HCT116 (cell line): Measurements from ENCODE around the gene HEATR5A. TPM values are rescaled to one million over a fixed set of nuclear protein-coding genes. Genes with fewer than 3 reads are reported as not detected.

Source experiments
- ATAC-seq: fragments of 200-7000 bp; cut with Tn5 transposase; 2 replicates; pipeline ENCODE4 v1.9.1; 2020; ENCODE audit warnings: mild to moderate bottlenecking, moderate library complexity
- BruUV-seq: library from RNA; stranded (reverse); fragments of 400-500 nt; replicated peaks from 2 replicates; lab custom pipeline; 2021; lab: Mats Ljungman, UMichigan
- CTCF ChIA-PET: fragments of 300-600 bp; sonication (Branson Sonifier 250); formaldehyde crosslinking; loops from one replicate; lab custom pipeline; 2021; ENCODE audit warnings: antibody characterized with exemption; lab: Charles Lee
- POLR2A ChIA-PET: fragments of 300-600, 350-600 bp; sonication (Branson Sonifier 250); formaldehyde crosslinking; loops from one replicate; lab custom pipeline; 2021; ENCODE audit warnings: antibody characterized with exemption; lab: Charles Lee
- RAD21 ChIA-PET, 2 experiments: fragments of 300-600 bp; sonication (Branson Sonifier 250); formaldehyde crosslinking; loops; one replicate each; lab custom pipeline; 2023; ENCODE audit warnings: low total read pairs in 2 of 2; ENCODE audit not compliant: uncharacterized antibody in 2 of 2, unreplicated experiment in 2 of 2, low non-redundant PET in 1 of 2; lab: Charles Lee
- DNase-seq: peaks from one replicate; pipeline ENCODE4 v3.0.0-alpha.2; 2010; ENCODE audit warnings: low read depth, low spot score
- H2AFZ ChIP-seq: fragments of 200-600 bp; shearing (Covaris generic), sonication (generic); 2 replicates; pipeline ENCODE4 v1.6.1; 2017; ENCODE audit warnings: low read depth, mixed run types, mixed read lengths, antibody characterized with exemption, low read length; ENCODE audit not compliant: poor library complexity, severe bottlenecking
- H3K27ac ChIP-seq: 2 replicates; pipeline ENCODE4 v1.5.1; 2012; ENCODE audit warnings: low read depth, low read length
- H3K27me3 ChIP-seq: fragments of 200-600 bp; sonication (generic); 2 replicates; pipeline ENCODE4 v1.6.1; 2016; ENCODE audit warnings: mixed run types, low read length, mixed read lengths; ENCODE audit not compliant: insufficient read depth
- H3K36me3 ChIP-seq, 2 experiments: fragments of 200-500 bp in 1 of 2; fragments of 200-600 bp in 1 of 2; sonication (Bioruptor generic) in 1 of 2; sonication (generic) in 1 of 2; 2 replicates each; pipeline versions ENCODE4 v1.5.1 to v1.6.1; 2014 to 2016; ENCODE audit warnings: low read length in 2 of 2, inconsistent platforms in 1 of 2, mixed read lengths in 1 of 2, mixed run types in 1 of 2; ENCODE audit not compliant: insufficient read depth in 2 of 2, control insufficient read depth in 1 of 2
- H3K4me1 ChIP-seq, 2 experiments: fragments of 200-600 bp in 1 of 2; sonication (generic) in 1 of 2; 2 replicates each; pipeline versions ENCODE4 v1.5.1 to v1.6.1; 2012 to 2017; ENCODE audit warnings: low read length in 2 of 2, inconsistent platforms in 1 of 2, mild to moderate bottlenecking in 1 of 2, mixed read lengths in 1 of 2, mixed run types in 1 of 2, moderate library complexity in 1 of 2; ENCODE audit not compliant: insufficient read depth in 2 of 2, control insufficient read depth in 1 of 2
- H3K4me2 ChIP-seq: fragments of 200-600 bp; sonication (generic); 2 replicates; pipeline ENCODE4 v1.6.1; 2017; ENCODE audit warnings: mixed run types, low read length, mixed read lengths
- H3K4me3 ChIP-seq, 2 experiments: fragments of 200-600 bp in 1 of 2; sonication (generic) in 1 of 2; replicated peaks in 1 of 2; 2 replicates each; pipeline ENCODE4 v1.5.1; 2011 to 2016; ENCODE audit warnings: low read length in 2 of 2, control low read depth in 1 of 2, low read depth in 1 of 2, mild to moderate bottlenecking in 1 of 2, mixed read lengths in 1 of 2, mixed run types in 1 of 2
- H3K79me2 ChIP-seq: fragments of 200-600 bp; sonication (generic); 2 replicates; pipeline ENCODE4 v1.6.1; 2017; ENCODE audit warnings: mild to moderate bottlenecking, mixed run types, low read length, moderate library complexity, mixed read lengths; ENCODE audit not compliant: insufficient read depth
- H3K9ac ChIP-seq: fragments of 200-600 bp; sonication (generic); 2 replicates; pipeline ENCODE4 v1.6.1; 2016; ENCODE audit warnings: low read length, mixed read lengths
- H3K9me2 ChIP-seq: fragments of 200-600 bp; sonication (generic), shearing (Covaris generic); 2 replicates; pipeline ENCODE4 v1.6.1; 2017; ENCODE audit warnings: mixed run types, mild to moderate bottlenecking, moderate library complexity; ENCODE audit not compliant: insufficient read depth
- H3K9me3 ChIP-seq, 2 experiments: fragments of 200-500 bp in 1 of 2; fragments of 200-600 bp in 1 of 2; sonication (Bioruptor generic) in 1 of 2; sonication (generic) in 1 of 2; 2 replicates each; pipeline ENCODE4 v1.6.1; 2014 to 2017; ENCODE audit warnings: low read length in 2 of 2, mixed read lengths in 2 of 2, inconsistent platforms in 1 of 2, low read depth in 1 of 2, mild to moderate bottlenecking in 1 of 2, mixed run types in 1 of 2, moderate library complexity in 1 of 2; ENCODE audit not compliant: control insufficient read depth in 1 of 2, insufficient read depth in 1 of 2
- H4K20me1 ChIP-seq: fragments of 200-600 bp; sonication (generic), shearing (Covaris generic); 2 replicates; pipeline ENCODE4 v1.6.1; 2017; ENCODE audit warnings: mixed run types, mild to moderate bottlenecking, moderate library complexity; ENCODE audit not compliant: insufficient read depth
- ATF3 ChIP-seq: IDR thresholded peaks from 2 replicates; pipeline ENCODE4 v1.6.1; 2012
- CEBPB ChIP-seq: IDR thresholded peaks from 2 replicates; pipeline ENCODE4 v1.6.1; 2012; ENCODE audit warnings: low read depth
- CTCF ChIP-seq, 3 experiments: fragments of 200-600 bp in 1 of 3; sonication (generic) in 1 of 3; IDR thresholded peaks in 2 of 3; conservative IDR thresholded peaks in 1 of 3; 2 replicates each; pipeline ENCODE4 v1.5.1; 2012 to 2017; ENCODE audit warnings: low read depth in 2 of 3, low read length in 2 of 3, antibody characterized with exemption in 1 of 3, borderline replicate concordance in 1 of 3, control low read depth in 1 of 3, mild to moderate bottlenecking in 1 of 3, mixed read lengths in 1 of 3, mixed run types in 1 of 3, moderate library complexity in 1 of 3; ENCODE audit not compliant: insufficient read depth in 1 of 3
- EGR1 ChIP-seq: IDR thresholded peaks from 2 replicates; pipeline ENCODE4 v1.6.1; 2012; ENCODE audit warnings: low read depth
- ELF1 ChIP-seq: IDR thresholded peaks from 2 replicates; pipeline ENCODE4 v1.6.1; 2012; ENCODE audit warnings: low read depth, borderline replicate concordance
- EZH2 ChIP-seq: fragments of 200-600 bp; sonication (generic); IDR thresholded peaks from 2 replicates; pipeline ENCODE4 v1.6.1; 2017; ENCODE audit warnings: antibody characterized with exemption, mixed run types
- EZH2phosphoT487 ChIP-seq: fragments of 200-600 bp; IDR thresholded peaks from 2 replicates; pipeline ENCODE4 v1.6.1; 2018; ENCODE audit warnings: antibody characterized with exemption, borderline replicate concordance
- FOSL1 ChIP-seq: IDR thresholded peaks from 2 replicates; pipeline ENCODE4 v1.6.1; 2012; ENCODE audit warnings: low read depth
- JUND ChIP-seq: IDR thresholded peaks from 2 replicates; pipeline ENCODE4 v1.6.1; 2012
- MAX ChIP-seq: IDR thresholded peaks from 2 replicates; pipeline ENCODE4 v1.6.1; 2012
- POLR2A ChIP-seq: IDR thresholded peaks from 2 replicates; pipeline ENCODE4 v1.7.0; 2011; ENCODE audit warnings: borderline replicate concordance; ENCODE audit not compliant: insufficient read depth, insufficient read length; ENCODE audit errors: extremely low read depth
- POLR2AphosphoS5 ChIP-seq: IDR thresholded peaks from 2 replicates; pipeline ENCODE4 v1.6.1; 2011; ENCODE audit warnings: mild to moderate bottlenecking, low read depth, low read length, moderate library complexity
- REST ChIP-seq: IDR thresholded peaks from 2 replicates; pipeline ENCODE4 v1.6.1; 2012; ENCODE audit warnings: low read depth
- SIN3A ChIP-seq: IDR thresholded peaks from 2 replicates; pipeline ENCODE4 v1.6.1; 2012; ENCODE audit warnings: low read depth
- SP1 ChIP-seq: IDR thresholded peaks from 2 replicates; pipeline ENCODE4 v1.6.1; 2012; ENCODE audit warnings: low read depth
- ZBTB33 ChIP-seq: IDR thresholded peaks from 2 replicates; pipeline ENCODE4 v1.6.1; 2011; ENCODE audit warnings: mild to moderate bottlenecking, low read length, moderate library complexity; ENCODE audit not compliant: insufficient replicate concordance; ENCODE audit errors: extremely low read depth
- ZNF274 ChIP-seq: fragments of 200-500 bp; sonication (Bioruptor generic); IDR thresholded peaks from 2 replicates; pipeline ENCODE4 v1.6.1; 2014; ENCODE audit warnings: mild to moderate bottlenecking, low read depth, low read length, inconsistent platforms
- intact Hi-C: fragments of 100-400 bp; cut with micrococcal nuclease; formaldehyde crosslinking; loops from 2 replicates; pipeline ENCODE4 v1.10.0; 2022
- total RNA-seq: library from RNA; stranded (reverse); gene quantifications from one replicate; pipeline ENCODE4 v1.2.1, GENCODE V29; 2021; ENCODE audit not compliant: unreplicated experiment

HEATR5A gene
- total RNA-seq, 1 experiment from 2014 or later = 20.9 TPM

- no peak for TF ChIP-seq CTCF (IDR thresholded peaks at IDR 0.05 in 2 of 3, conservative IDR thresholded peaks at IDR 0.05 in 1 of 3; ENCODE audit: borderline replicate concordance in 1 of 3, insufficient read depth in 1 of 3, low read depth in 2 of 3, low read length in 2 of 3)
Observed at GRCh38 chr14:31363331-31364073, 56.8 kb downstream of the HEATR5A start (continued).

- POLR2A ChIA-PET = no interaction called here
- BruUV-seq = no TSS peak
- H3K9me3 ChIP-seq = no peaks in the 10 kb centered on the region
- TF ChIP-seq POLR2AphosphoS5 (no peak), SIN3A (no peak), ATF3 (no peak), EZH2phosphoT487 (no peak), POLR2A (no peak), ELF1 (no peak), MAX (no peak), SP1 (no peak), FOSL1 (no peak), EZH2 (no peak), CEBPB (no peak), JUND (no peak), REST (no peak), EGR1 (no peak), ZBTB33 (no peak), ZNF274 (no peak)
Observed at GRCh38 chr14:31362746-31363145, 57.6 kb downstream of the HEATR5A start.

More at GRCh38 chr14:31362746-31363145, 57.6 kb downstream of the HEATR5A start:
- Histone ChIP-seq H3K9me2 (no peaks in the 10 kb centered on the region), H3K4me2 (0 out of 2 replicates have a peak overlapping the region, but pooled peaks have one; percentile 6), H3K27ac (no peak overlapping the region), H3K36me3 (no peaks in the 10 kb centered on the region; a peak in 1 of 4 replicates), H3K4me1 (peaks cover 0 to 19% of the 10 kb centered on the region in 2 experiments; a peak in 2 of 4 replicates), H3K79me2 (no peaks in the 10 kb centered on the region), H3K27me3 (no peaks in the 10 kb centered on the region), H4K20me1 (no peaks in the 10 kb centered on the region), H3K4me3 (no peak overlapping the region), H2AFZ (no peak overlapping the region), H3K9ac (no peak overlapping the region)
- intact Hi-C loops = no loop called here
- ChIA-PET CTCF (no interaction called here), RAD21 (interaction anchor here in 1 of 2 experiments (0.6 kb wide), 1 partner anchor 1115 kb away, joined by 3 read pairs; no protein-coding TSS in a partner anchor)
- DNase-seq = no peak
- no peak; the same call in 1 of the 2 replicates for ATAC-seq
